Fibroblast of gingiva (primary cell): ENCODE data around the gene USP25.

ENCODE experiments used
- DNase-seq: peaks from one replicate; pipeline ENCODE4 v3.0.0-alpha.2; 2011; ENCODE audit warnings: low read depth

USP25 gene

DNA sequence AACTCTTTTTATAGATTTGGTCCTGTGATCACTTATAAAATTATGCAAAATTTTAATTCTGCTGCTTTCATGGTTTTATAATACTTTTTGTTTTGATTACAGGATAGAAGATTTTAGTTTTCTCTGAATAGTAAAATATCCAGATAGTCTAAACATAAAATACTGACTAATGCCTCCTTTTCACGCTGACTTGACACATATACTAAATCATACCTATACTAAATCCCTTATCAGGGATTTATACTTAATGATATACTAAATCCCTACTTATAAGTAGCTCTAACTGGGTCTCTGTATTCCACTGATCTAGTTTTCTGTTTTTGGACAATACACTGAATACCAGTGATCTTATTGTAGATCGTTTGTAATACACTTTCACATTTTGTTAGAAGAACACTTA is 128.0 kb downstream of the USP25 start:
- no peak for DNase-seq

DNA sequence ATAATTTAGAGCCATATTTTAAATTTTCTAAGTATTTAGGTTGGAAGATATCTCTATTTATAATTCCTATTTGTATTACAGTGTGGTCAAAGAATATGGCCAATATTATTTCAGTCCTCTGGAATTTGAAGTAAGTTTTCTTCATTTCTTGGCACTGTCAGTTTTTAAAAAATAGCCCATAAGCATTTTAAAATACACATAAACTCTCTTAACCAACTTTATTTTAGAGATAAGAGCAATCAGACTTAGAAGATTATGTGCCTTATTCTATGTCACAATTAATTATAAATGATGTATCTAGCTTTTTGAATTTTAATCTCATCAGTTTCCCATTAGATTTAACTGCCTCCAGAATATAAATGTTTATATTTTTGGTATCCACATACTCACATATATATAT is 130.8 kb downstream of the USP25 start:
- no peak for DNase-seq

DNA sequence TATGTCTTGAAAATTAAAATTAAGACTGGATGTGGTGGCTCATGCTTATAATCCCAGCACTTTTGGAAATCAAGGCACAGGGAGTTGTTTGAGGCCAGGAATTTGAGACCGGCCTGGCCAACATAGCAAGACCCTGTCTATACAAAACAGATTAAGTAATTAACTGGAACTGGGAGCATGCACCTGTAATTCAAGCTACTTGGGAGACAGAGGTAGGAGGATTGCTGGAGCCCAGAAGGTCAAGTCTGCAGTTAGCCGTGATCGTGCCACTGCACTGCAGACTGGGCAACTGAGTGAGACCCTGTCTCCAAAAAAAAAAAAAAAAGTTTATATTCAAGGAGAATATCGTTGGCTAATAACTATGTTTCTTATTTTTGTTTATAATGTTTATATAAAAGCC is 139.2 kb downstream of the USP25 start:
- DNase-seq: no peak

DNA sequence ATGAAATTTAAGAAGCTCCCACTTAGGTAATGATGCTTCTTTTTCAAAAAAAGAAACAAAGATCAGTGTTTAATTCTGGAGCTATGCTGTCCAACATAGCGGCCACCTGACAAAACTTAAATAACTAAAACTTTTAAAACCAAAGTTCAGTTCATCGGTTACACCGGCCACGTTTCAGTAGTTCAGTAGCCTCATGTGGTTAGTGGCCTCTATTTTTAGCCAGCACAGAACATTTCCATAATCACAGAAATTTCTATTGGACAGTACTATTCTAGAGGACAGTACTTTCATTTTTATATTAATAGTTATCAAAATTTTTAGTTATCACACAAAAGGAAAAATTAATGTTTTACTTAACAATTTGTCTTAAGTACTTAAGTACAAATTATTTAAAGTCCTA is 141.0 kb downstream of the USP25 start:
- no peak for DNase-seq

DNA sequence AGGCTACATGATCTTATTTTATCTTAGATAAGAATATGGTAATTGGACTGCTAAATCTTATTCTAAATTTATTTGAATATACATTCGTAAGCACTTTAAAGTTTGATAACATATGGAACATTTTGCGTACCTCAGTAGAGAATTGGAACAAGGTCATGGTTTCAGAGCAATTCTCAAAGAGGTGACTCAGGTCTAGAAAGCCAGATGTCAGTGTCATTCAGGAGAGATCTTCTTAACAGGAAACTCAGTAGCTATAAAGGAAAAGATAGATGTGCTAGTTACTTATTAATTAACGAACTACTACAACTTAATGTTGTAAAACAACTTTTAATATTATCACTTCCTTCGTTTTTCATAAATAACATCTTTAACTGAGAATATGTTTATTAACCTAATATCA is 142.5 kb downstream of the USP25 start:
- DNase-seq: no peak

DNA sequence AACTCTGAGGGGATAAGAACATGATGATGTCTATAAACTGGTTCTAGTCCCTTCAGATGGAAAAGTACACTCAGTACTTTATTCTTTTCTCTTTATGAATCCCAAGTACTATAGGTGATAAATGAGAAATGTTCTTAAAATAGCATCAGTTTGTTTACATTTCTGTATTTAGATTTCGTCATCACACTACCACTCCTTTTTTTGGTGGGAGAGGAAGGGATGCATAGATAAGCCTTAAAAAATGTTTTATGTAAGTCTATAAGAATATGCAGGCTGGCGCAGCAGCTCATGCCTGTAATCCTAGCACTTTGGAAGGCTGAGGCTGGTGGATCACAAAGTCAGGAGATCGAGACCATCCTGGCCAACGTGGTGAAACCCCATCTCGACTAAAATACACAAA is 144.8 kb downstream of the USP25 start:
- DNase-seq: no peak

DNA sequence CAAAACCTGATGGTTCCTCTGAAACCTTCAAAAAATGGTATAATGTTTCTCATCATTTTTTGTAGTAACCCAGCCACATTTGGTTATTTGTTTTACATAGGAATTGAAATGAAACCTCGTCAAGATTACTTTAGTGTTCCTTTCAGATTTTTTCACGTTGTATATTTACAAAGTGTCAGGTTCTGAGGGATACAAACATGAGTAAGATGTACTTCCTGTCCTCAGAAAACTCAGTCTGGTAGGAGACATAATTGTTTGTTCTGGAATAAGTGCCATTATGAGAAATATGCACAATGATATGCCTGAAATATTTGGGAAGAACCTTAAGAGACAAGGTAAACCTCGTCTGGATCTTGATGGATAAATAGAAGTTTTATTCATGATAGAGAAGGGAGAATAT is 145.5 kb downstream of the USP25 start:
- no peak for DNase-seq

DNA sequence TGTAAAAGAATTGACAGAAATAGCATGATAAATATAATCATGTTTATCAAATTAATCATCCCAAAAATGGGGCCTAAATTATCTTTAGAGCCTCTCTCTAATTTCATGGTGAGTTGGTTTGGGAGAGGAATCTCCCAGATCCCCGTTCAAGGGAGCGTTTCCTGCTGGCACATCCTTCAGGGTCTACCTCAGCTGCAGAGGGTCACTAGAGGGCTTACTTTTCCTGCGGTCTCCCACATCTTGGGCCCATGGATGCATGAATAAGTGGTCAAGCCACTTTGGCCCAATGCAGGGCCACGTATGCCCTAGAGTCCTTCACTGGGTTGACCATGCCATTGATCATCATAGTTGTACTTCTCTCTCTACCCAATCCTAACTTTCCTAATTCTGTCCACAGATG is 164.1 kb downstream of the USP25 start:
- no peak for DNase-seq

DNA sequence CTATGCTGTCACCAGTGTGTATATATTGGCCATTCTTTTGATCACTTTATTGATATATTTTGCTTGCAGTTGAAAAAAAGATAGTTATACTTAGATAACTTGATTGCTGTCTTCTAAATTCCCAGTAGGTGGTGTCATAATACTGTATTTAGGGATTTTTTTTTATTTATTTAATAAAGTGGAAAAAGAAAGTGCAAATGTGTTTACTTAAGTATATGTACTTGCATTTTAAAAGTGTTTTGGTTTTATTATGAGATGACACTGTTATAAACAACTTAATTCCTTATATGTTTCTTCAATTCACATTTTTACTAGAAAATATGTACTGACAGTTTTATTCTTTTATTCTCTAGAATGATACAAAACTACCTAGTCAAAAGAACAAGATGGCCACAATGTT is 164.8 kb downstream of the USP25 start:
- DNase-seq: peak; percentile 8

DNA sequence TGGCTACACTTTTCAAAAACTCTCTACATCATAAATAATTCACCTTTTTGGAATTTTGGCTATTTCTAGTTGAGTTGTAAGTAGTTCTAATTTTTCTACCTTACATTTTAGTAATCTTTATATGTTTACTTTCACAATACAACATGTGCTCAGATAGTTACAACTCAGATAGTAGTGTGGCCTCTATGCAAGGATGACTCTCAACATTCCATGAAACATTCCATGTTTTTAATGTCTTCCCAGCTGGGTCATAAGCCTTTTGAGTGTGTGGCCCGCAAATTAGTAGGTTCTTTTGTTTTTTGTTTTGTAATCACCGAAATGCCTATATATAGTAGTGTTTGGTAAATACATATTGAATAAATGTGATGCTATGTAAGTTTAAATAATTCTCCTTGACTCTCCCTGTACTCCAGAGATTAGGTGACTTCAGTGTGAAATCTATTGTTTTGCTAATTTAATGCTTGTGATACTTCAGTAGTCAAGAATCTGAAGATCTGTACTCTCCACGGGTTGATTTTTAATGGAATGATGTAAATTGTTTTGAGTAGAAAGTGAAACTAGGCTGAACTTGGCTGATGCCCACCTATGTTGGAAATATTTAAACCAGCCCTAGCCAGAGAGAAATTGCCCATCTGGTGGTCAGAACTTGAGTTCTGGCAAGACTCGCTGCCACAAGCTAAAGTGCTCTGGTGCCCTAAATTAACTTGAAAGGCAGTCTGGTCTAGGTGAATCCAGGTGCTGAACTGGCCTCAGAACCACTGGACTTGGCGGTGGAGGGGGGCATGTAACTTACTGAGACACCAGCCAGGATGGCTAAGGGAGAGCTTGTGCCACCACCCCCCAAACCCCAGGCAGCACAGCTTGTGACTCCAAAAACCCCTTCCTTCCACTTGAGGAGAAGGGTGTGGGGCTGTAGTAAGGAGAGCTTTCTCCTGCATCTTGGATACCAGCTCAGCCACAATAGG is 165.6 kb downstream of the USP25 start:
- peak; percentile 6 for DNase-seq

DNA sequence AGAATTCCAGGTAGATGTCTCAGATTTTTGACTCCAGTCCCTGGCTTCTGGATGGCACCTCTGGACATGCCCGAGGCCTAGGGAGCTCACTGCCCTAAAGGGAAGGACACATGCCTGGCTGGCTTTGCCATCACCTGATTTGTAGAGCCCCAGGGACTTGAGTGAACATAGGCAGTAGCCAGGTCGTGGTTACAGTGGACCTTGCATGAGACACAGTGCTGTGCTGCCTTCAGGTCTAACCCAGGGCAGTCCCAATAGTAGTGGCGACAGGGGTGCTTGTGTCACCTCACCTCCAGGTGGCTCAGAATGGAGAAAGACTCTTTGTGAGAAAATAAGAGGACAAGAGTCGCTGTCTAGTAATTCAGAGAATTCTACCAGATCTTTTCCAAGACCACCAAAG is 166.7 kb downstream of the USP25 start:
- no peak for DNase-seq

DNA sequence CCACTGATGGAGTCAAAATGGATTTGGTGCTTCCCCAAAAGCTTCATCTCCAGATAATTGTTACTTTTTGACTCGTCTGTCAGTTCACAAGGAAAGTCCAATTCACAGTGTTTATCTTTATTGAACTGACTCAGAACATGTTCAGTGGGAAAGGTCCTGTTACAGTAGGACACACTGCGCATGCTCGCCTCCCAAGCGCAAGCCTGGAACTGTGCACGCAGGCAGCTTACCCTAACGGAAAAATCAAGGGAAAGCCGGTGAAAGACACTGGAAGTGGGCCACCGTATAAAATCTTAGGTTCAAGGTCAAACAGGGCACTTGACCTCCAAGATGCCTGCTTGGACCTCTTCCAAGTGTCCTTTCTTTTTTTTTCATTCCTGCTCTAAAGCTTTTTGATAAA is 174.6 kb downstream of the USP25 start:
- DNase-seq: no peak

DNA sequence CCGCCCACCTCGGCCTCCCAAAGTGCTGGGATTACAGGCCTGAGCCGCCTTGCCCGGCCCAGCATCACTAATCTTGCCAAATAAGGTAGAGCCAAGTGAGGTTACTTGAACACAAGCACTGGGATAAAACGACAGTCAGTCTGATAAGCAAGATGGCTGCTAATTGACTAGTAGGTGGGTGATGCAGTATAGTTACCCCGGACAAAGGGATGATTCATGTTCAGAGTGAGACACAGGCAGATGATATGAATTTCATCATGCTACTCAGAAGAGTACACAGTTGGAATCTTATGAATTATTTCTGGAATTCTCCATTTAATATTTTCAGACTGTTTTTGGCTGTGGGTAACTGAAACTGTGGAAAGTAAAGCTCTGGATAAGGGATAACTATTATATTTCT is 178.4 kb downstream of the USP25 start:
- DNase-seq: peak; percentile 37

DNA sequence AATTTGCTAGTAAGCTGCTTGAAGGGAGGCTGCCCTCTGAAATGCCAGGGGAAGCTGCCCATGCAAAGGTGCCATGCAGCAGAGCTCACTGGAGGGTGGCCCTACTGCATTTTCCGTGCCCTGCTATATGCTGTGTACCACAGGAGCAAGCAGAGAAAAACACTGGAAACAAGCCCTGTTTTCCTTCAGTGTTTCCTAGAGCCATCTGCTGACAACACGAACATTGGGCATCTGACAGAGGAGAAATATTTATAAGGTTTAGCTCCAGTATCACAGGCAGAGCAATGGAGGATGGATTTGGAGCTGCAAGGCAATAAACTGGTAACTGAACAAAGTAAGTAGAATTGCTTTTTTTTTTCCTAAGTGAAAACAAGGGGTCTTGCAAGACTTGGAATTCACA is 198.4 kb downstream of the USP25 start:
- DNase-seq: no peak

DNA sequence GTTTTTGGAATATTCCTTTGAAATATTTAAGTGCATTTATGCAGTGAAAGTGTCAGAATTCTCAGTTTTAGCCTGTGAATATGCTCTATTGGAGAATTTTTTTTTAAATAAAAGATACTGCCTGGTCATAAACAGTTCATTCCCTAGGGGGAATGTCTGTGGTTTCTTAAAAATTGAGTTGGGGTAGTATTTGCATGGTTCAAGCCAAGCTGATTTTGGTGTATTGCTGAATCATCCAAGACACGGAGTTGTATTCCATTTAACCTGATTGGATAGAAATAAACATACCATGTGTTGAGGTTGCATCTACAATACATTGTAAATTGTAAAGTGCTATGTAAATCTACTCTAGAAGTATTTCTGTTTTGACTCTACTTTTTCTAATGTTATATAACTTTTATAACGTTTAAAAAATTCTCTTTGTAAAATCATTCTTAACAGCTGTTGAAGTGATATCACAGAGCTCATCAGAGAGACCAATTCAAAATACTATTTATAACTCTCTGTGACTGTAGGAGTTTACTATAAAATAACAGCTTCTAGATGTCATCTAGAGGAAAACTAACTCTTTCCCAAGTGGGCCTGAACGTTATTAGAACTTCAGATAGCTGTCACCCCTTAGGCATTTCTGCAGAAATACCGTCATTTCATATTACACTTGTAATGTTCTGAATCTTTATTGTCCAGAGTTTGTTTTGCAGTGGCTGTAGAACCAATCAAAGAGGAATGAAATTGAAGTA is 199.1 kb downstream of the USP25 start:
- DNase-seq: no peak

DNA sequence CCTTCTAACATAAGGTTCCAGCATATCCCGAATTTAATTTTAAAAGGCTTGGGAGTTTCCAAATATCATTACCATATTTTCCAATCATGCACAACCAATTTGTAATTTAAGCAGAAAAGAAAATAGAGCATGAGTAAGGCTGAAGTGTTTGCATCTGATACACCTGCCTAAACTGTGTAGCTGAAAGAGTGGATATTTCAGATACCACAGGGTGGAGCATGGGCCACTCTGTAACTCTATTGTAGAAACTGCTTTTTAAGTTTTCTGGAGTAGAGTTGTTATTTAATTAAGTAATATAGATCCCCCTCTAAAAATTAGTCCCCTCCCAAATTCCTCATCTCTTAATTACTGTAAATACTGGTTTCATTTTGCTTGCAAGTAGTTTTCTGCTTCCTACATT is 199.8 kb downstream of the USP25 start:
- no peak for DNase-seq
